PC-3 (cell line): ENCODE measurements around the gene AGBL5. TPM values are rescaled to one million over a fixed set of nuclear protein-coding genes. Genes with fewer than 3 reads are reported as not detected.
A peak's percentile ranks its signal among the peaks of the same experiment; 100 is the strongest.

Experiments used
- ATAC-seq: fragments of 200-7000 bp; cut with Tn5 transposase; 2 replicates; pipeline ENCODE4 v1.9.1; 2020; ENCODE audit warnings: mild to moderate bottlenecking, moderate library complexity
- BruUV-seq: library from RNA; stranded (reverse); fragments of 400-500 nt; replicated peaks from 2 replicates; lab custom pipeline; 2021; lab: Mats Ljungman, UMichigan
- CTCF ChIA-PET: fragments of 300-600 bp; sonication (Branson Sonifier 250); formaldehyde crosslinking; loops from one replicate; lab custom pipeline; 2022; ENCODE audit warnings: antibody characterized with exemption; lab: Charles Lee
- POLR2A ChIA-PET: fragments of 300-600 bp; sonication (Branson Sonifier 250); formaldehyde crosslinking; loops from one replicate; lab custom pipeline; 2022; ENCODE audit warnings: antibody characterized with exemption; ENCODE audit not compliant: unreplicated experiment; lab: Charles Lee
- DNase-seq: peaks from one replicate; pipeline ENCODE4 v3.0.0-alpha.2; 2015
- H2AFZ ChIP-seq: fragments of 300-600 bp; sonication (generic); 2 replicates; pipeline ENCODE4 v1.6.0; 2016; ENCODE audit warnings: antibody characterized with exemption, low read length
- H3F3A ChIP-seq: fragments of 300-600 bp; sonication (generic); one replicate; pipeline ENCODE4 v1.6.0; 2017; ENCODE audit warnings: antibody characterized with exemption, low read length, control low read depth, mild to moderate bottlenecking; ENCODE audit not compliant: unreplicated experiment
- H3K27ac ChIP-seq: fragments of 300-600 bp; sonication (generic); 2 replicates; pipeline ENCODE4 v1.5.1; 2016; ENCODE audit warnings: mild to moderate bottlenecking, low read length
- H3K27me3 ChIP-seq: fragments of 300-600 bp; sonication (generic); 2 replicates; pipeline ENCODE4 v1.6.1; 2016; ENCODE audit warnings: low read length, mixed read lengths
- H3K36me3 ChIP-seq: fragments of 300-600 bp; sonication (generic); 2 replicates; pipeline ENCODE4 v1.6.1; 2016; ENCODE audit warnings: low read depth, mixed run types, low read length, mixed read lengths
- H3K4me1 ChIP-seq: fragments of 300-600 bp; sonication (generic); 2 replicates; pipeline ENCODE4 v1.5.1; 2016; ENCODE audit warnings: low read length; ENCODE audit not compliant: insufficient read depth
- H3K4me2 ChIP-seq: fragments of 300-600 bp; sonication (generic); 2 replicates; pipeline ENCODE4 v1.6.0; 2016; ENCODE audit warnings: low read length
- H3K4me3 ChIP-seq: fragments of 300-600 bp; sonication (generic); 2 replicates; pipeline ENCODE4 v1.5.1; 2016; ENCODE audit warnings: mild to moderate bottlenecking, low read length, mixed read lengths
- H3K79me2 ChIP-seq: fragments of 300-600 bp; sonication (generic); 2 replicates; pipeline ENCODE4 v1.6.1; 2017; ENCODE audit warnings: low read length, mixed read lengths
- H3K9ac ChIP-seq: fragments of 300-600 bp; sonication (generic); 2 replicates; pipeline ENCODE4 v1.6.0; 2016; ENCODE audit warnings: mild to moderate bottlenecking, low read length
- H3K9me2 ChIP-seq: fragments of 300-600 bp; sonication (generic); replicated peaks from 2 replicates; pipeline ENCODE4 v1.6.1; 2016; ENCODE audit warnings: mixed run types, low read length, mixed read lengths
- H3K9me3 ChIP-seq: fragments of 300-600 bp; sonication (generic); 2 replicates; pipeline ENCODE4 v1.6.1; 2016; ENCODE audit warnings: low read length, mixed read lengths
- H4K20me1 ChIP-seq: fragments of 300-600 bp; sonication (generic); 2 replicates; pipeline ENCODE4 v1.6.1; 2016; ENCODE audit warnings: low read length, mixed read lengths
- EZH2 ChIP-seq: fragments of 300-600 bp; sonication (generic); IDR thresholded peaks from one replicate; pipeline ENCODE4 v1.6.1; 2017; ENCODE audit warnings: antibody characterized with exemption, mild to moderate bottlenecking, low read length; ENCODE audit not compliant: unreplicated experiment
- EZH2phosphoT487 ChIP-seq: fragments of 300-600 bp; sonication (generic); IDR thresholded peaks from 2 replicates; pipeline ENCODE4 v1.6.1; 2018; ENCODE audit warnings: mild to moderate bottlenecking, antibody characterized with exemption, low read length, borderline replicate concordance
- intact Hi-C: fragments of 100-400 bp; cut with micrococcal nuclease; formaldehyde crosslinking; loops from 2 replicates; pipeline ENCODE4 v1.9.0; 2023
- total RNA-seq: library from RNA; depleted of rRNA; stranded (reverse); fragments of >200 nt; gene quantifications from 2 replicates; pipeline ENCODE4 v1.2.3, GENCODE V29; 2014
- TF ChIP-seq, protein P1 (sequence below): fragments of 300-600 bp; sonication (generic); conservative IDR thresholded peaks from 2 replicates; pipeline ENCODE4 v1.5.1; 2017; ENCODE audit warnings: antibody characterized with exemption, low read depth, mild to moderate bottlenecking, low read length

Gene AGBL5
- total RNA-seq, 1 experiment from 2014 or later, result 14.1 TPM

DNA sequence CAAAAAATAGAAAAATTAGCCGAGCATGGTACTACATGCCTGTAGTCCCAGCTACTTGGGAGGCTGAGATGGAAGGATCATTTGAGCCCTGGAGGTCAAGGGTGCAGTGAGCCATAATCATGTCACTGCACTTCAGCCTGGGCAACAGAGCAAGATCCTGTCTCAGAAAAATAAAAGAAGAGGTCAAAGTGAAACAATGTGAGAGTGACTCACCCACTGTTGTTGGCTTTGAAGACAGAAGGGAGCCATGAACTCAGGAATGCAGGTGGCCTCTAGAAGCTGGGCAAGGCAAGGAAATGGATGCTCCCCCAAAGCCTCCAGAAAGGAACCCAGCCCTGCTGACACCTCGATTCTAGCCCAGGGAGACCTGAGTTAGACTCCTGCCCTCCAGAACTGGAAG is 22.4 kb upstream of the AGBL5 start:
- Histone ChIP-seq H3K4me2 (no peak overlapping the region), H4K20me1 (no peaks in the 10 kb centered on the region), H3K36me3 (peaks cover 5% of the 10 kb centered on the region; the same call in 1 of the 2 replicates), H3K9me3 (no peaks in the 10 kb centered on the region), H3K27ac (no peak overlapping the region), H3K4me1 (peaks cover 5% of the 10 kb centered on the region), H2AFZ (no peak overlapping the region), H3K79me2 (peaks cover 13% of the 10 kb centered on the region), H3K9me2 (no peaks in the 10 kb centered on the region), H3F3A (no peaks in the 10 kb centered on the region), H3K27me3 (no peaks in the 10 kb centered on the region), H3K9ac (no peak overlapping the region), H3K4me3 (no peak overlapping the region)
- ChIA-PET CTCF (interaction anchor here (0.5 kb wide), 1 partner anchor 8 kb away, joined by 3 read pairs; no protein-coding TSS in a partner anchor), POLR2A (no interaction called here)
- ATAC-seq, result no peak
- BruUV-seq, result no TSS peak
- no peak for DNase-seq
- intact Hi-C loops, result no loop called here
- TF ChIP-seq, protein P1, sequence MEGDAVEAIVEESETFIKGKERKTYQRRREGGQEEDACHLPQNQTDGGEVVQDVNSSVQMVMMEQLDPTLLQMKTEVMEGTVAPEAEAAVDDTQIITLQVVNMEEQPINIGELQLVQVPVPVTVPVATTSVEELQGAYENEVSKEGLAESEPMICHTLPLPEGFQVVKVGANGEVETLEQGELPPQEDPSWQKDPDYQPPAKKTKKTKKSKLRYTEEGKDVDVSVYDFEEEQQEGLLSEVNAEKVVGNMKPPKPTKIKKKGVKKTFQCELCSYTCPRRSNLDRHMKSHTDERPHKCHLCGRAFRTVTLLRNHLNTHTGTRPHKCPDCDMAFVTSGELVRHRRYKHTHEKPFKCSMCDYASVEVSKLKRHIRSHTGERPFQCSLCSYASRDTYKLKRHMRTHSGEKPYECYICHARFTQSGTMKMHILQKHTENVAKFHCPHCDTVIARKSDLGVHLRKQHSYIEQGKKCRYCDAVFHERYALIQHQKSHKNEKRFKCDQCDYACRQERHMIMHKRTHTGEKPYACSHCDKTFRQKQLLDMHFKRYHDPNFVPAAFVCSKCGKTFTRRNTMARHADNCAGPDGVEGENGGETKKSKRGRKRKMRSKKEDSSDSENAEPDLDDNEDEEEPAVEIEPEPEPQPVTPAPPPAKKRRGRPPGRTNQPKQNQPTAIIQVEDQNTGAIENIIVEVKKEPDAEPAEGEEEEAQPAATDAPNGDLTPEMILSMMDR, result no peak
- TF ChIP-seq EZH2, result no peak
- TF ChIP-seq EZH2phosphoT487, result no peak

DNA sequence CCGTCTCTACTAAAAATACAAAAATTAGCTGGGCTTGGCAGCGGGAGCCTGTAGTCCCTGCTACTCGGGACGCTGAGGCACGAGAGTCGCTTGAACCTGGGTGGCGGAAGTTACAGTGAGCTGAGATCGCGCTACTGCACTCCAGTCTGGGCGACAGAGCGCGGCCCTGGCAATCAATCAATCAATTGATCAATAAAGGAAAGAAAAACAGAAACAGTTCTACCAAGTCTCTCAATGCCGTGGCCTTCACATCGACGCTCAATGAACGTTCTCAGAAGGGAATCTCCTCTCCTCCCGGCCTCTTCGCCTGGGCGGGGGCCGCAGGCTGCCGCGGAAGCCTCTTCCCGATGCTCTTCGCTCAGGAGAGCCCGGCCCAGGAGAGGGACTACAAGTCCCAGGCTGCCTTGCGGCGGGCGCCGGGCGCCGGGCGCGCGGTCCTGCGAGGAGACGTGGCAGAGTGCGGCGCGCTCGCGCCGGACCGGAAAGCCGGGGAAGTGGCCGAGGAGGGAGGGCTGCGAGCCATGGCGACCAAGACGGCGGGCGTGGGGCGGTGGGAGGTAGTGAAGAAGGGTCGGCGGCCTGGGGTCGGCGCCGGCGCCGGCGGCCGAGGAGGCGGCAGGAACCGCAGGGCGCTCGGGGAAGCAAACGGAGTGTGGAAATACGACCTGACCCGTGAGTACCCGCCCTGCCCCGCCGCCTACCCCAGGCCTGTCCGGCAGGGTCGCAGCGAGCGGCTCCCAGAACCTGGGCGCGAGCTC is 18.8 kb upstream of the AGBL5 start, which contains the start of gene TMEM214:
Gene TMEM214 (plus strand): TSS at position 471 of the 758 bp plus-strand sequence. CDS start 51 bp downstream, at position 522.
- Histone ChIP-seq H3K27ac (no peak within 1 kb of the TSS; the same call in 1 of the 2 replicates), H2AFZ (peak within 1 kb of the TSS; percentile 97), H3K27me3 (no peaks in the 10 kb centered on the region), H3K9ac (peak within 1 kb of the TSS; percentile 90), H3F3A (no peaks in the 10 kb centered on the region), H3K4me1 (peaks cover 8% of the 10 kb centered on the region), H4K20me1 (no peaks in the 10 kb centered on the region), H3K9me3 (no peaks in the 10 kb centered on the region), H3K79me2 (peaks cover 27% of the 10 kb centered on the region), H3K9me2 (no peaks in the 10 kb centered on the region), H3K36me3 (peaks cover 28% of the 10 kb centered on the region), H3K4me2 (peak within 1 kb of the TSS; percentile 88), H3K4me3 (peak within 1 kb of the TSS; percentile 87)
- ChIA-PET POLR2A (interaction anchor here (0.7 kb wide), 1 partner anchor 365 kb away, joined by 5 read pairs; no protein-coding TSS in a partner anchor), CTCF (no interaction called here)
- DNase-seq (peak; percentile 90), ATAC-seq (peak; percentile 98)
- no TSS peak for BruUV-seq
- intact Hi-C loops, result loop anchor here (1.0 to 2.0 kb wide), 2 partner anchors 18 to 54 kb away; partner anchors contain the start of genes AGBL5 and KHK
- TF ChIP-seq, protein P1, result no peak
- TF ChIP-seq EZH2phosphoT487 (no peak), EZH2 (no peak)
